SU-DHL-6 (cell line): ENCODE data around the gene IL32.

Experiments used
- EZH2phosphoT487 ChIP-seq: fragments of 200-600 bp; sonication (generic), shearing (Covaris generic); conservative IDR thresholded peaks from 2 replicates; pipeline ENCODE4 v1.6.1; 2018; ENCODE audit warnings: mild to moderate bottlenecking, antibody characterized with exemption, low read length, moderate library complexity, mixed read lengths
- TF ChIP-seq, protein P1 (sequence below): fragments of 200-600 bp; sonication (generic); IDR thresholded peaks from one replicate; pipeline ENCODE4 v1.5.1; 2017; ENCODE audit warnings: antibody characterized with exemption, mild to moderate bottlenecking, low read length, moderate library complexity; ENCODE audit not compliant: insufficient read depth, poor library complexity, severe bottlenecking

GRCh38 chr16:3099395-3099731, 33.9 kb downstream of the IL32 start:
- TF ChIP-seq, protein P1, sequence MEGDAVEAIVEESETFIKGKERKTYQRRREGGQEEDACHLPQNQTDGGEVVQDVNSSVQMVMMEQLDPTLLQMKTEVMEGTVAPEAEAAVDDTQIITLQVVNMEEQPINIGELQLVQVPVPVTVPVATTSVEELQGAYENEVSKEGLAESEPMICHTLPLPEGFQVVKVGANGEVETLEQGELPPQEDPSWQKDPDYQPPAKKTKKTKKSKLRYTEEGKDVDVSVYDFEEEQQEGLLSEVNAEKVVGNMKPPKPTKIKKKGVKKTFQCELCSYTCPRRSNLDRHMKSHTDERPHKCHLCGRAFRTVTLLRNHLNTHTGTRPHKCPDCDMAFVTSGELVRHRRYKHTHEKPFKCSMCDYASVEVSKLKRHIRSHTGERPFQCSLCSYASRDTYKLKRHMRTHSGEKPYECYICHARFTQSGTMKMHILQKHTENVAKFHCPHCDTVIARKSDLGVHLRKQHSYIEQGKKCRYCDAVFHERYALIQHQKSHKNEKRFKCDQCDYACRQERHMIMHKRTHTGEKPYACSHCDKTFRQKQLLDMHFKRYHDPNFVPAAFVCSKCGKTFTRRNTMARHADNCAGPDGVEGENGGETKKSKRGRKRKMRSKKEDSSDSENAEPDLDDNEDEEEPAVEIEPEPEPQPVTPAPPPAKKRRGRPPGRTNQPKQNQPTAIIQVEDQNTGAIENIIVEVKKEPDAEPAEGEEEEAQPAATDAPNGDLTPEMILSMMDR = no peak
- TF ChIP-seq EZH2phosphoT487 = no peak
